PC-3 (cell line): ENCODE measurements around the gene SLCO2A1. TPM values are rescaled to one million over a fixed set of nuclear protein-coding genes. Genes with fewer than 3 reads are reported as not detected.

ENCODE experiments used
- ATAC-seq: fragments of 200-7000 bp; cut with Tn5 transposase; 2 replicates; pipeline ENCODE4 v1.9.1; 2020; ENCODE audit warnings: mild to moderate bottlenecking, moderate library complexity
- BruUV-seq: library from RNA; stranded (reverse); fragments of 400-500 nt; replicated peaks from 2 replicates; lab custom pipeline; 2021; lab: Mats Ljungman, UMichigan
- CTCF ChIA-PET: fragments of 300-600 bp; sonication (Branson Sonifier 250); formaldehyde crosslinking; loops from one replicate; lab custom pipeline; 2022; ENCODE audit warnings: antibody characterized with exemption; lab: Charles Lee
- POLR2A ChIA-PET: fragments of 300-600 bp; sonication (Branson Sonifier 250); formaldehyde crosslinking; loops from one replicate; lab custom pipeline; 2022; ENCODE audit warnings: antibody characterized with exemption; ENCODE audit not compliant: unreplicated experiment; lab: Charles Lee
- DNase-seq: peaks from one replicate; pipeline ENCODE4 v3.0.0-alpha.2; 2015
- H2AFZ ChIP-seq: fragments of 300-600 bp; sonication (generic); 2 replicates; pipeline ENCODE4 v1.6.0; 2016; ENCODE audit warnings: antibody characterized with exemption, low read length
- H3F3A ChIP-seq: fragments of 300-600 bp; sonication (generic); one replicate; pipeline ENCODE4 v1.6.0; 2017; ENCODE audit warnings: antibody characterized with exemption, low read length, control low read depth, mild to moderate bottlenecking; ENCODE audit not compliant: unreplicated experiment
- H3K27ac ChIP-seq: fragments of 300-600 bp; sonication (generic); 2 replicates; pipeline ENCODE4 v1.5.1; 2016; ENCODE audit warnings: mild to moderate bottlenecking, low read length
- H3K27me3 ChIP-seq: fragments of 300-600 bp; sonication (generic); 2 replicates; pipeline ENCODE4 v1.6.1; 2016; ENCODE audit warnings: low read length, mixed read lengths
- H3K36me3 ChIP-seq: fragments of 300-600 bp; sonication (generic); 2 replicates; pipeline ENCODE4 v1.6.1; 2016; ENCODE audit warnings: low read depth, mixed run types, low read length, mixed read lengths
- H3K4me1 ChIP-seq: fragments of 300-600 bp; sonication (generic); 2 replicates; pipeline ENCODE4 v1.5.1; 2016; ENCODE audit warnings: low read length; ENCODE audit not compliant: insufficient read depth
- H3K4me2 ChIP-seq: fragments of 300-600 bp; sonication (generic); 2 replicates; pipeline ENCODE4 v1.6.0; 2016; ENCODE audit warnings: low read length
- H3K4me3 ChIP-seq: fragments of 300-600 bp; sonication (generic); 2 replicates; pipeline ENCODE4 v1.5.1; 2016; ENCODE audit warnings: mild to moderate bottlenecking, low read length, mixed read lengths
- H3K79me2 ChIP-seq: fragments of 300-600 bp; sonication (generic); 2 replicates; pipeline ENCODE4 v1.6.1; 2017; ENCODE audit warnings: low read length, mixed read lengths
- H3K9ac ChIP-seq: fragments of 300-600 bp; sonication (generic); 2 replicates; pipeline ENCODE4 v1.6.0; 2016; ENCODE audit warnings: mild to moderate bottlenecking, low read length
- H3K9me2 ChIP-seq: fragments of 300-600 bp; sonication (generic); replicated peaks from 2 replicates; pipeline ENCODE4 v1.6.1; 2016; ENCODE audit warnings: mixed run types, low read length, mixed read lengths
- H3K9me3 ChIP-seq: fragments of 300-600 bp; sonication (generic); 2 replicates; pipeline ENCODE4 v1.6.1; 2016; ENCODE audit warnings: low read length, mixed read lengths
- H4K20me1 ChIP-seq: fragments of 300-600 bp; sonication (generic); 2 replicates; pipeline ENCODE4 v1.6.1; 2016; ENCODE audit warnings: low read length, mixed read lengths
- EZH2 ChIP-seq: fragments of 300-600 bp; sonication (generic); IDR thresholded peaks from one replicate; pipeline ENCODE4 v1.6.1; 2017; ENCODE audit warnings: antibody characterized with exemption, mild to moderate bottlenecking, low read length; ENCODE audit not compliant: unreplicated experiment
- EZH2phosphoT487 ChIP-seq: fragments of 300-600 bp; sonication (generic); IDR thresholded peaks from 2 replicates; pipeline ENCODE4 v1.6.1; 2018; ENCODE audit warnings: mild to moderate bottlenecking, antibody characterized with exemption, low read length, borderline replicate concordance
- intact Hi-C: fragments of 100-400 bp; cut with micrococcal nuclease; formaldehyde crosslinking; loops from 2 replicates; pipeline ENCODE4 v1.9.0; 2023
- total RNA-seq: library from RNA; depleted of rRNA; stranded (reverse); fragments of >200 nt; gene quantifications from 2 replicates; pipeline ENCODE4 v1.2.3, GENCODE V29; 2014
- TF ChIP-seq, protein P1 (sequence below): fragments of 300-600 bp; sonication (generic); conservative IDR thresholded peaks from 2 replicates; pipeline ENCODE4 v1.5.1; 2017; ENCODE audit warnings: antibody characterized with exemption, low read depth, mild to moderate bottlenecking, low read length

Gene SLCO2A1
- total RNA-seq, 1 experiment from 2014 or later: not detected

DNA sequence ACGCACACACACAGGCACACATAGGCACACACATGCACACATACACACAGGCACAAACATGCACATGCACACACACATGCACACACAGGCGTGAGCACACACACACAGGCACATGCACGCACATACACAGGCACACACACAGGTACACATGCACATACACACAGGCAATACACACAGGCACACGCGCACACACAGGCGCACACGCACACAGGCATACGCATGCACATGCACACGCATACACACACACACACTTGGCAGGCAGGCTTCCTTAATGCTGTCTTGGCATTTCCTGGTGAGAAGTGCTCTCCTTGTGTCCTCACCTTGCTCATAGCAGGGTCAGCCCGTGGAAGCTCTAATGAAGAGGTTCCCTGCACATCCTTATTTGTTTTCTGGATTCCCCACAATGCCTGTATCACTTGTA lies 8.4 kb upstream of the SLCO2A1 start:
- ChIA-PET CTCF (no interaction called here), POLR2A (no interaction called here)
- ATAC-seq (no peak), DNase-seq (no peak)
- Histone ChIP-seq H3K9ac (no peak overlapping the region), H3K9me2 (no peaks in the 10 kb centered on the region), H3K79me2 (no peaks in the 10 kb centered on the region), H3K27ac (no peak overlapping the region), H3K36me3 (no peaks in the 10 kb centered on the region), H3K27me3 (no peaks in the 10 kb centered on the region), H3K4me1 (peaks cover 6% of the 10 kb centered on the region; the same call in 1 of the 2 replicates), H3K9me3 (no peaks in the 10 kb centered on the region), H2AFZ (no peak overlapping the region), H3K4me3 (no peak overlapping the region), H4K20me1 (no peaks in the 10 kb centered on the region), H3K4me2 (no peak overlapping the region), H3F3A (no peaks in the 10 kb centered on the region)
- intact Hi-C loops: no loop called here
- no TSS peak for BruUV-seq
- no peak for TF ChIP-seq EZH2
- TF ChIP-seq, protein P1, sequence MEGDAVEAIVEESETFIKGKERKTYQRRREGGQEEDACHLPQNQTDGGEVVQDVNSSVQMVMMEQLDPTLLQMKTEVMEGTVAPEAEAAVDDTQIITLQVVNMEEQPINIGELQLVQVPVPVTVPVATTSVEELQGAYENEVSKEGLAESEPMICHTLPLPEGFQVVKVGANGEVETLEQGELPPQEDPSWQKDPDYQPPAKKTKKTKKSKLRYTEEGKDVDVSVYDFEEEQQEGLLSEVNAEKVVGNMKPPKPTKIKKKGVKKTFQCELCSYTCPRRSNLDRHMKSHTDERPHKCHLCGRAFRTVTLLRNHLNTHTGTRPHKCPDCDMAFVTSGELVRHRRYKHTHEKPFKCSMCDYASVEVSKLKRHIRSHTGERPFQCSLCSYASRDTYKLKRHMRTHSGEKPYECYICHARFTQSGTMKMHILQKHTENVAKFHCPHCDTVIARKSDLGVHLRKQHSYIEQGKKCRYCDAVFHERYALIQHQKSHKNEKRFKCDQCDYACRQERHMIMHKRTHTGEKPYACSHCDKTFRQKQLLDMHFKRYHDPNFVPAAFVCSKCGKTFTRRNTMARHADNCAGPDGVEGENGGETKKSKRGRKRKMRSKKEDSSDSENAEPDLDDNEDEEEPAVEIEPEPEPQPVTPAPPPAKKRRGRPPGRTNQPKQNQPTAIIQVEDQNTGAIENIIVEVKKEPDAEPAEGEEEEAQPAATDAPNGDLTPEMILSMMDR: no peak
- no peak for TF ChIP-seq EZH2phosphoT487

DNA sequence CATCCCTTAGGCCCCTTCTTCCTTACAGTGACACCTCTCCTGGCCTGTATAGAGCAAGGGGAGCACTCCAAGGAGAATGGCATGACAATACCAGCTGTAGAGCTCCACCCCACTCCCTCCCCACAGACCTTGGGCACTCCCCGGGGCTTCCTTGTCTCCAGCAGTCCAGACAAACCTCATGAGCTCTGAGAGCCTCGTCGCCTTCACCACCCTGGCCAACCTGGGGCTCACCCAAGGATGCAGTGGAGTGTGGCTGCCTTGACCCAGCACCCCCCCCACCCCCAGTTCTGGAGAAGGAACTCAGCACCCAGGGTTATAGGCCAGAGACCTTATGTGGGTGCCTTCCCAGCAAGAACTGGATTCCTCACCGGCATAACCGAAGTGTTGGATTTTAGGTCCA lies 7.4 kb upstream of the SLCO2A1 start:
- H3K36me3 ChIP-seq: no peaks in the 10 kb centered on the region
- no peak overlapping the region for H2AFZ ChIP-seq
- H3K9me2 ChIP-seq: no peaks in the 10 kb centered on the region
- H3K9ac ChIP-seq: no peak overlapping the region
- POLR2A ChIA-PET: no interaction called here
- no peaks in the 10 kb centered on the region for H3K9me3 ChIP-seq
- H3K27ac ChIP-seq: no peak overlapping the region
- H3F3A ChIP-seq: no peaks in the 10 kb centered on the region
- TF ChIP-seq EZH2 (no peak), EZH2phosphoT487 (no peak)
- TF ChIP-seq, protein P1: no peak
- H3K79me2 ChIP-seq: no peaks in the 10 kb centered on the region
- H3K27me3 ChIP-seq: no peaks in the 10 kb centered on the region
- H3K4me2 ChIP-seq: no peak overlapping the region
- H4K20me1 ChIP-seq: no peaks in the 10 kb centered on the region
- ATAC-seq: no peak
- no peak for DNase-seq
- no TSS peak for BruUV-seq
- H3K4me3 ChIP-seq: no peak overlapping the region
- peaks cover 6% of the 10 kb centered on the region; the same call in 1 of the 2 replicates for H3K4me1 ChIP-seq
- intact Hi-C loops: no loop called here
- CTCF ChIA-PET: no interaction called here

DNA sequence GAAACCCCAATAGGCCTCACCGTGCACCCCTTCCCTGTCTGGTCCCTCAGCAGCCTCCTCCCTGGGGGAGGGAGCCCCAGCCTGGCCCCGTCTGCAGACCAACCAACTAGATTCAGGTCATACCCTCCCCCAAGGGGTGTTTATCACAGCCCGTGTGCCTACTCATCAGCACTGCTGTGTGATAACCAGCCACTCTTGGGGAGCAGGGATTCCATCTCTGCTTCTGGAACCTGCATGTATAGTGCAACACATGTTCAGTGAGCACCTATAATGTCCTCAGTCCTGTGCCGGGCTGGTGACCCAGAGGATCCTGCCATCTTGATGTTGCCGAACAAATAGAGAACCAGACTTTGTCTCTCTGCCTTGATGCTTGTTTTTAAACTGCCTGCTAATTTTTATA lies 6.6 kb upstream of the SLCO2A1 start:
- H3K4me3 ChIP-seq: no peak overlapping the region
- H3K4me1 ChIP-seq: peaks cover 6% of the 10 kb centered on the region; the same call in 1 of the 2 replicates
- no peak overlapping the region for H3K27ac ChIP-seq
- BruUV-seq: no TSS peak
- no peak overlapping the region for H3K4me2 ChIP-seq
- POLR2A ChIA-PET: no interaction called here
- intact Hi-C loops: no loop called here
- ATAC-seq (no peak), DNase-seq (no peak)
- no peaks in the 10 kb centered on the region for H4K20me1 ChIP-seq
- TF ChIP-seq EZH2phosphoT487 (no peak), EZH2 (no peak)
- TF ChIP-seq, protein P1: no peak
- CTCF ChIA-PET: no interaction called here
- no peaks in the 10 kb centered on the region for H3F3A ChIP-seq
- H3K9ac ChIP-seq: no peak overlapping the region
- no peak overlapping the region for H2AFZ ChIP-seq
- no peaks in the 10 kb centered on the region for H3K9me3 ChIP-seq
- H3K79me2 ChIP-seq: no peaks in the 10 kb centered on the region
- H3K9me2 ChIP-seq: no peaks in the 10 kb centered on the region
- no peaks in the 10 kb centered on the region for H3K27me3 ChIP-seq
- H3K36me3 ChIP-seq: no peaks in the 10 kb centered on the region
